K562 (cell line): ENCODE data around the gene KCNG4. TPM values are rescaled to one million over a fixed set of nuclear protein-coding genes. Genes with fewer than 3 reads are reported as not detected.

Source experiments
- ASH1L ChIP-seq: fragments of 450-650 bp; IDR thresholded peaks from 2 replicates; pipeline ENCODE4 v1.6.1; 2018; ENCODE audit warnings: borderline replicate concordance, mild to moderate bottlenecking, low read depth; ENCODE audit not compliant: partially characterized antibody
- BRD4 ChIP-seq: fragments of 200-600 bp; sonication (generic); IDR thresholded peaks from 2 replicates; pipeline ENCODE4 v1.6.1; 2017; ENCODE audit warnings: inconsistent platforms
- ESRRB ChIP-seq: fragments of 250-450 bp; sonication (Bioruptor Pico); IDR thresholded peaks from 2 replicates; pipeline ENCODE4 v1.5.0; 2020; ENCODE audit warnings: mild to moderate bottlenecking, moderate library complexity, borderline replicate concordance
- FOXK2 ChIP-seq, 2 experiments: fragments of 450-650 bp; IDR thresholded peaks in 1 of 2; conservative IDR thresholded peaks in 1 of 2; 2 replicates each; pipeline ENCODE4 v1.6.1; 2016; ENCODE audit warnings: low read depth in 2 of 2, mild to moderate bottlenecking in 1 of 2
- GTF2A2 ChIP-seq: IDR thresholded peaks from 2 replicates; pipeline ENCODE4 v1.6.1; 2016; ENCODE audit warnings: mild to moderate bottlenecking, missing genetic modification characterization, missing compliant biosample characterization
- HIVEP1 ChIP-seq: fragments of 250-450 bp; sonication (Bioruptor Pico); IDR thresholded peaks from 2 replicates; pipeline ENCODE4 v1.4.0; 2020; ENCODE audit warnings: mild to moderate bottlenecking
- HNRNPK ChIP-seq: fragments of 200-400 bp; formaldehyde crosslinking; IDR thresholded peaks from one replicate; pipeline ENCODE4 v1.6.1; 2018; ENCODE audit warnings: mild to moderate bottlenecking, low read depth, low read length; ENCODE audit not compliant: poor library complexity, severe bottlenecking
- KDM4B ChIP-seq, 2 experiments: fragments of 450-650 bp in 1 of 2; sonication (generic) in 1 of 2; IDR thresholded peaks; 2 replicates each; pipeline ENCODE4 v1.6.1; 2016 to 2017; ENCODE audit warnings: borderline replicate concordance in 2 of 2, antibody characterized with exemption in 1 of 2, low read depth in 1 of 2, mild to moderate bottlenecking in 1 of 2
- MAX ChIP-seq: sonication (generic); formaldehyde crosslinking; IDR thresholded peaks from 2 replicates; pipeline ENCODE4 v1.9.0; 2022; ENCODE audit warnings: mild to moderate bottlenecking, missing genetic modification reagents
- MBD2 ChIP-seq: sonication (generic); IDR thresholded peaks from 2 replicates; pipeline ENCODE4 v1.6.1; 2016; ENCODE audit warnings: low read depth, borderline replicate concordance
- MTA2 ChIP-seq: fragments of 450-650 bp; IDR thresholded peaks from 2 replicates; pipeline ENCODE4 v1.6.1; 2016; ENCODE audit warnings: low read depth
- POLR2AphosphoS2 ChIP-seq: IDR thresholded peaks from 2 replicates; pipeline ENCODE4 v1.6.1; 2012; ENCODE audit warnings: low read length, improper control_type of control experiment
- SPI1 ChIP-seq: IDR thresholded peaks from 2 replicates; pipeline ENCODE4 v1.6.1; 2011; ENCODE audit warnings: low read depth, low read length, control low read depth, borderline replicate concordance
- SREBF2 ChIP-seq: sonication (generic); formaldehyde crosslinking; IDR thresholded peaks from 2 replicates; pipeline ENCODE4 v1.4.0; 2020; ENCODE audit warnings: mild to moderate bottlenecking, missing genetic modification reagents
- SRSF3 ChIP-seq: fragments of 200-400 bp; formaldehyde crosslinking; IDR thresholded peaks from 2 replicates; pipeline ENCODE4 v1.6.1; 2016; ENCODE audit warnings: mild to moderate bottlenecking, low read length, moderate library complexity; ENCODE audit not compliant: insufficient read depth
- ZNF696 ChIP-seq: fragments of 250-450 bp; sonication (Bioruptor Pico); conservative IDR thresholded peaks from 2 replicates; pipeline ENCODE4 v1.4.0; 2020; ENCODE audit warnings: mild to moderate bottlenecking, moderate library complexity
- ZNF764 ChIP-seq: fragments of 250-450 bp; sonication (Bioruptor Pico); IDR thresholded peaks from 2 replicates; pipeline ENCODE4 v1.4.0; 2020; ENCODE audit warnings: low read depth, mild to moderate bottlenecking, moderate library complexity
- ZNF766 ChIP-seq: fragments of 200-800 bp; sonication (Bioruptor generic); conservative IDR thresholded peaks from 2 replicates; pipeline ENCODE4 v1.6.1; 2016; ENCODE audit warnings: missing genetic modification characterization, missing compliant biosample characterization
- polyA plus RNA-seq, 8 experiments: library from polyadenylated mRNA; depleted of rRNA in 4 of 8; stranded (reverse) in 5 of 8; unstranded in 3 of 8; fragments of >200 nt; fragmentation: Nextera tagmentation in 2 of 8; fragmentation: Illumina TruSeq in 1 of 8; extraction: Ambion mirVana in 2 of 8; extraction: Trizol in 1 of 8; gene quantifications; 2 replicates each; pipeline versions ENCODE4 v1.2.1 to v1.2.3, GENCODE V29; 2011 to 2014; ENCODE audit warnings: inconsistent platforms in 1 of 8, missing spikeins in 1 of 8
- total RNA-seq, 7 experiments: library from RNA; depleted of rRNA in 6 of 7; stranded (reverse); fragments of >200 nt in 6 of 7; fragmentation: Illumina TruSeq in 2 of 7; extraction: Trizol in 2 of 7; gene quantifications; 2 replicates each; pipeline versions ENCODE4 v1.2.1 to v1.2.3, GENCODE V29; 2011 to 2021; ENCODE audit warnings: low replicate concordance in 1 of 7
- TF ChIP-seq, protein P1 (sequence below): sonication (generic); formaldehyde crosslinking; IDR thresholded peaks from 2 replicates; pipeline ENCODE4 v1.8.1; 2023; ENCODE audit warnings: mild to moderate bottlenecking, missing genetic modification reagents, moderate library complexity
- TF ChIP-seq, protein P2 (sequence below): fragments of 450-650 bp; IDR thresholded peaks from 2 replicates; pipeline ENCODE4 v1.6.1; 2016; ENCODE audit warnings: low read depth

Gene KCNG4
- total and polyA plus RNA-seq, 9 of the 15 experiments (the other 6 are each of a cell fraction or from before 2014, with no cell fraction given) = not detected

DNA sequence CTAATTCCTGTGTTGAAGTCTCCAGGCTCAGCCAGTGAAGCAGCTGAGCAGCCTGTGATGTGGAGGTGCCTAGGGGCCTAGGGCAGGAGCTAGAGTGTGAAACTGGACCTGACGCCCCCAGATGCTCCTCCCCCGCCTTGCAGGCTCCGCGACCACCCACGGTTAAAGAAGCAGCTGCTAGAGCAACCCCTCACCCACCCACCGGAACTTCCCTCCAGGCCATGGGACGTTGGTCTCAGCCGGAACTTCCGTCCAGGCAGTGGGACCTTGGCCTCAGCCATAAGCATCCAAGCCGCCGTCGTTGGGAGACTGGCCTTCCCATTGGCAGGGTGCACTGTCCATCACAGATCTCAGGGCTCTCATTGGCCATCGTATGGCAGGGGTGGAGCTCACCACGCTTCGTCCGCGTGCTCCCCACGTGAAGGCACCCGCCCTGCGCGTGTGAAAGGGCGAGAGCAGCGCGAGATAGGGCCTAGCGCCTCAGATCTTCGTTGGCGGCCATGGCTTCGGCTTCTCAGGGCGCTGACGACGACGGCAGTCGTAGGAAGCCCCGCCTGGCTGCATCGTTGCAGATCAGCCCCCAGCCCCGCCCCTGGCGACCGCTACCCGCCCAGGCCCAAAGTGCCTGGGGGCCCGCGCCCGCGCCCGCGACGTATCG, 49.0 kb downstream of the KCNG4 start, which contains the start of gene ADAD2 (continued):
- no peak for TF ChIP-seq SREBF2 (CRISPR knock-in tag)
- peak; percentile 78 for TF ChIP-seq ASH1L
- TF ChIP-seq SPI1 = no peak
- TF ChIP-seq KDM4B (IDR thresholded peaks at IDR 0.05; ENCODE audit: borderline replicate concordance in 2 of 2, low read depth in 1 of 2) = no peak
- TF ChIP-seq FOXK2 (conservative IDR thresholded peaks at IDR 0.05 in 1 of 2, IDR thresholded peaks at IDR 0.05 in 1 of 2; ENCODE audit: low read depth in 2 of 2) = no peak
- TF ChIP-seq, protein P1, sequence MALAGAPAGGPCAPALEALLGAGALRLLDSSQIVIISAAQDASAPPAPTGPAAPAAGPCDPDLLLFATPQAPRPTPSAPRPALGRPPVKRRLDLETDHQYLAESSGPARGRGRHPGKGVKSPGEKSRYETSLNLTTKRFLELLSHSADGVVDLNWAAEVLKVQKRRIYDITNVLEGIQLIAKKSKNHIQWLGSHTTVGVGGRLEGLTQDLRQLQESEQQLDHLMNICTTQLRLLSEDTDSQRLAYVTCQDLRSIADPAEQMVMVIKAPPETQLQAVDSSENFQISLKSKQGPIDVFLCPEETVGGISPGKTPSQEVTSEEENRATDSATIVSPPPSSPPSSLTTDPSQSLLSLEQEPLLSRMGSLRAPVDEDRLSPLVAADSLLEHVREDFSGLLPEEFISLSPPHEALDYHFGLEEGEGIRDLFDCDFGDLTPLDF (CRISPR knock-in tag) = no peak
- no peak for TF ChIP-seq ZNF766 (CRISPR knock-in tag)
- TF ChIP-seq GTF2A2 = no peak
- no peak for TF ChIP-seq HNRNPK
- no peak for TF ChIP-seq SRSF3
- no peak for TF ChIP-seq MTA2
- TF ChIP-seq ZNF696 (CRISPR knock-in tag) = no peak
- no peak for TF ChIP-seq ZNF764 (CRISPR knock-in tag)
- no peak for TF ChIP-seq BRD4
- TF ChIP-seq MBD2 = peak; percentile 92; the same call in 1 of the 2 replicates
- TF ChIP-seq MAX (CRISPR knock-in tag) = peak; percentile 77
- TF ChIP-seq HIVEP1 (CRISPR knock-in tag) = no peak
- no peak for TF ChIP-seq POLR2AphosphoS2
- TF ChIP-seq, protein P2, sequence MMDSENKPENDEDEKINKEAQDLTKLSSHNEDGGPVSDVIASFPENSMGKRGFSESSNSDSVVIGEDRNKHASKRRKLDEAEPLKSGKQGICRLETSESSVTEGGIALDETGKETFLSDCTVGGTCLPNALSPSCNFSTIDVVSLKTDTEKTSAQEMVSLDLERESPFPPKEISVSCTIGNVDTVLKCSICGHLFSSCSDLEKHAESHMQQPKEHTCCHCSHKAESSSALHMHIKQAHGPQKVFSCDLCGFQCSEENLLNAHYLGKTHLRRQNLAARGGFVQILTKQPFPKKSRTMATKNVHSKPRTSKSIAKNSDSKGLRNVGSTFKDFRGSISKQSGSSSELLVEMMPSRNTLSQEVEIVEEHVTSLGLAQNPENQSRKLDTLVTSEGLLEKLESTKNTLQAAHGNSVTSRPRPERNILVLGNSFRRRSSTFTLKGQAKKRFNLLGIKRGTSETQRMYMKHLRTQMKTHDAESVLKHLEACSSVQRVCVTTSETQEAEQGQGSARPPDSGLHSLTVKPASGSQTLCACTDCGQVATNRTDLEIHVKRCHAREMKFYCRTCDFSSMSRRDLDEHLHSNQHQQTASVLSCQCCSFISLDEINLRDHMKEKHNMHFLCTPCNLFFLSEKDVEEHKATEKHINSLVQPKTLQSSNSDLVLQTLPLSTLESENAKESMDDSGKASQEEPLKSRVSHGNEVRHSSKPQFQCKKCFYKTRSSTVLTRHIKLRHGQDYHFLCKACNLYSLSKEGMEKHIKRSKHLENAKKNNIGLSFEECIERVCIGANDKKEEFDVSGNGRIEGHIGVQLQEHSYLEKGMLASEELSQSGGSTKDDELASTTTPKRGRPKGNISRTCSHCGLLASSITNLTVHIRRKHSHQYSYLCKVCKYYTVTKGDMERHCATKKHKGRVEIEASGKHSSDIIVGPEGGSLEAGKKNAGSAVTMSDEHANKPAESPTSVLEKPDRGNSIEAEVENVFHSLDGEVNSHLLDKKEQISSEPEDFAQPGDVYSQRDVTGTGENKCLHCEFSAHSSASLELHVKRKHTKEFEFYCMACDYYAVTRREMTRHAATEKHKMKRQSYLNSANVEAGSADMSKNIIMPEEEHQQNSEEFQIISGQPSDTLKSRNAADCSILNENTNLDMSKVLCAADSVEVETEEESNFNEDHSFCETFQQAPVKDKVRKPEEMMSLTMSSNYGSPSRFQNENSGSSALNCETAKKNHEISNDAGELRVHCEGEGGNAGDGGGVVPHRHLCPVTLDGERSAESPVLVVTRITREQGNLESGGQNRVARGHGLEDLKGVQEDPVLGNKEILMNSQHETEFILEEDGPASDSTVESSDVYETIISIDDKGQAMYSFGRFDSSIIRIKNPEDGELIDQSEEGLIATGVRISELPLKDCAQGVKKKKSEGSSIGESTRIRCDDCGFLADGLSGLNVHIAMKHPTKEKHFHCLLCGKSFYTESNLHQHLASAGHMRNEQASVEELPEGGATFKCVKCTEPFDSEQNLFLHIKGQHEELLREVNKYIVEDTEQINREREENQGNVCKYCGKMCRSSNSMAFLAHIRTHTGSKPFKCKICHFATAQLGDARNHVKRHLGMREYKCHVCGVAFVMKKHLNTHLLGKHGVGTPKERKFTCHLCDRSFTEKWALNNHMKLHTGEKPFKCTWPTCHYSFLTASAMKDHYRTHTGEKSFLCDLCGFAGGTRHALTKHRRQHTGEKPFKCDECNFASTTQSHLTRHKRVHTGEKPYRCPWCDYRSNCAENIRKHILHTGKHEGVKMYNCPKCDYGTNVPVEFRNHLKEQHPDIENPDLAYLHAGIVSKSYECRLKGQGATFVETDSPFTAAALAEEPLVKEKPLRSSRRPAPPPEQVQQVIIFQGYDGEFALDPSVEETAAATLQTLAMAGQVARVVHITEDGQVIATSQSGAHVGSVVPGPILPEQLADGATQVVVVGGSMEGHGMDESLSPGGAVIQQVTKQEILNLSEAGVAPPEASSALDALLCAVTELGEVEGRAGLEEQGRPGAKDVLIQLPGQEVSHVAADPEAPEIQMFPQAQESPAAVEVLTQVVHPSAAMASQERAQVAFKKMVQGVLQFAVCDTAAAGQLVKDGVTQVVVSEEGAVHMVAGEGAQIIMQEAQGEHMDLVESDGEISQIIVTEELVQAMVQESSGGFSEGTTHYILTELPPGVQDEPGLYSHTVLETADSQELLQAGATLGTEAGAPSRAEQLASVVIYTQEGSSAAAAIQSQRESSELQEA = no peak
- no peak for TF ChIP-seq ESRRB (CRISPR knock-in tag)
